Left lung (tissue), 10 donors: ENCODE data around the gene IL11. TPM values are rescaled to one million over a fixed set of nuclear protein-coding genes. Genes with fewer than 3 reads are reported as not detected.

Experiments
- ATAC-seq: fragments of 200-7000 bp; cut with Tn5 transposase; one replicate; pipeline ENCODE4 v1.9.1; 2020; ENCODE audit warnings: moderate library complexity
- DNase-seq, 4 donors: peaks; one replicate each; pipeline ENCODE4 v3.0.0-alpha.2; 2013 to 2020
- H3K27ac ChIP-seq, 2 donors: fragments of 200-600 bp; sonication (generic) in 1 of 2; one replicate each; pipeline versions ENCODE4 v1.5.0 to v1.8.0; 2020 to 2021
- H3K27me3 ChIP-seq, 2 donors: fragments of 200-600 bp; sonication (generic) in 1 of 2; one replicate each; pipeline versions ENCODE4 v1.5.0 to v1.8.0; 2020 to 2021
- H3K36me3 ChIP-seq, 2 donors: fragments of 200-600 bp; sonication (generic) in 1 of 2; one replicate each; pipeline versions ENCODE4 v1.5.0 to v1.8.0; 2020 to 2021
- H3K4me1 ChIP-seq, 2 donors: fragments of 200-600 bp; one replicate each; pipeline ENCODE4 v1.8.0; 2021
- H3K4me3 ChIP-seq, 2 donors: fragments of 200-600 bp; sonication (generic) in 1 of 2; one replicate each; pipeline versions ENCODE4 v1.5.0 to v1.8.0; 2020 to 2021; ENCODE audit warnings: mild to moderate bottlenecking in 1 of 2
- H3K9me3 ChIP-seq, 2 donors: fragments of 200-600 bp; sonication (generic) in 1 of 2; one replicate each; pipeline versions ENCODE4 v1.5.0 to v1.8.0; 2020 to 2021
- intact Hi-C, 2 donors: fragments of 100-400 bp; cut with DNase I; formaldehyde crosslinking; loops; one replicate each; pipeline versions ENCODE4 v1.11.2 to v1.14.2; 2022
- polyA plus RNA-seq, 6 donors: library from polyadenylated mRNA; unstranded; fragments of 120-200 nt; gene quantifications; one replicate each; pipeline ENCODE4 v1.2.1, GENCODE V29; 2013; ENCODE audit not compliant: insufficient read length in 6 of 6
- total RNA-seq, 2 donors: library from RNA; stranded (reverse); fragmentation: NEBNext Ultra II Directional; extraction: Animal tissue kit (Norgen Biotek cat#: 25700); gene quantifications; one replicate each; pipeline ENCODE4 v1.2.1, GENCODE V29; 2021
- TF ChIP-seq, protein P1 (sequence below), 2 donors: fragments of 200-600 bp; sonication (generic) in 1 of 2; IDR thresholded peaks; one replicate each; pipeline versions ENCODE4 v1.5.0 to v1.8.0; 2021; ENCODE audit warnings: antibody characterized with exemption in 2 of 2
- donor health status: DM: no; HTN: yes; CAD: no.
- donor health status: DM: no; HTN: no; CAD: no.

Gene IL11
- total and polyA plus RNA-seq, 8 donors, result 0.10 to 0.90 (median 0.42) TPM

DNA sequence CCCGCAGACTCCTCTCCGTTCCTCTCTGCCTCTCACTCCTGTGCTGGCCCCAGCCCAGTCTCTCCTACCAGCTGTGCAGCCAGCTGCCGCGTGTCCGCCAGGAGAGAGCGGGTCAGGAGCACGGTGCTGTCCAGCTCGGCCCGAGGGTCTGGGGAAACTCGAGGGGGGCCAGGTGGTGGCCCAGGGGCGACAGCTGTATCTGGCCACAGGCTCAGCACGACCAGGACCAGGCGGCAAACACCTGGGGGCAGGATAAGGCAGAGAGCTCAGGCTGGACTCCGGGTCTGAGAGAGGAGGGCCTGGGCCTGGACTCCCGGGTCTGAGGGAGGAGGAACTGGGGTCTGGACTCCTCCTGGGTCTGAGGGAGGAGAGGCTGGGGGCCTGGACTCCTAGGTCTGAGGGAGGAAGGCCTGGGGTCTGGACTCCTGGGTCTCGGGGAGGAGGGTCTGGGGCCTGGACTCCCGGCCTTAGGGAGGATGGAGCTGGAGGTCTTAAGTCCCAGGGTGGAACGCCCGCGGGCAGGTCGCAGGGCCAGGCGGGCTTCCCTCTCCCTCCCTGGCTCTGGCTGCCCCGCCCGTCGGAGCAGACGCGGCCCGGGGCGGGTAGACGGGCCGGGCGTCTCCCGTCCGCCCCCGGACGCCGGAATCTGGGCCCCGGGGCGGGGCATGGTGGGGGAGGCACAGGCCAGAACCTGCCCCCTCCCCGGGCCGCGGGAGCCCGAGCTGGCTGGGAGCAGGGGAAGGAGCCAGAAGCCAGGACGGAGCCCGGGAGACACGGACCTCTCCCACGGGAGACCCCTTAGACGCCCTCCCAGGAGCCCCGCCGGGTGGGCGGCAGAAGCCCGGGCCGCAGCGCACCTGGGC is 1.3 kb downstream of the IL11 start:
- Histone ChIP-seq H3K27me3 (peaks cover 32 to 72% of the 10 kb centered on the region in 2 donors), H3K4me1 (peaks cover 5 to 11% of the 10 kb centered on the region in 2 donors), H3K9me3 (no peaks in the 10 kb centered on the region), H3K36me3 (no peaks in the 10 kb centered on the region), H3K4me3 (no peak overlapping the region), H3K27ac (no peak overlapping the region)
- intact Hi-C loops, result no loop called here
- DNase-seq, result peak in 1 of 4 donors; percentile 81
- TF ChIP-seq, protein P1, sequence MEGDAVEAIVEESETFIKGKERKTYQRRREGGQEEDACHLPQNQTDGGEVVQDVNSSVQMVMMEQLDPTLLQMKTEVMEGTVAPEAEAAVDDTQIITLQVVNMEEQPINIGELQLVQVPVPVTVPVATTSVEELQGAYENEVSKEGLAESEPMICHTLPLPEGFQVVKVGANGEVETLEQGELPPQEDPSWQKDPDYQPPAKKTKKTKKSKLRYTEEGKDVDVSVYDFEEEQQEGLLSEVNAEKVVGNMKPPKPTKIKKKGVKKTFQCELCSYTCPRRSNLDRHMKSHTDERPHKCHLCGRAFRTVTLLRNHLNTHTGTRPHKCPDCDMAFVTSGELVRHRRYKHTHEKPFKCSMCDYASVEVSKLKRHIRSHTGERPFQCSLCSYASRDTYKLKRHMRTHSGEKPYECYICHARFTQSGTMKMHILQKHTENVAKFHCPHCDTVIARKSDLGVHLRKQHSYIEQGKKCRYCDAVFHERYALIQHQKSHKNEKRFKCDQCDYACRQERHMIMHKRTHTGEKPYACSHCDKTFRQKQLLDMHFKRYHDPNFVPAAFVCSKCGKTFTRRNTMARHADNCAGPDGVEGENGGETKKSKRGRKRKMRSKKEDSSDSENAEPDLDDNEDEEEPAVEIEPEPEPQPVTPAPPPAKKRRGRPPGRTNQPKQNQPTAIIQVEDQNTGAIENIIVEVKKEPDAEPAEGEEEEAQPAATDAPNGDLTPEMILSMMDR (IDR thresholded peaks at IDR 0.05), result no peak
- ATAC-seq, result peak; percentile 77

DNA sequence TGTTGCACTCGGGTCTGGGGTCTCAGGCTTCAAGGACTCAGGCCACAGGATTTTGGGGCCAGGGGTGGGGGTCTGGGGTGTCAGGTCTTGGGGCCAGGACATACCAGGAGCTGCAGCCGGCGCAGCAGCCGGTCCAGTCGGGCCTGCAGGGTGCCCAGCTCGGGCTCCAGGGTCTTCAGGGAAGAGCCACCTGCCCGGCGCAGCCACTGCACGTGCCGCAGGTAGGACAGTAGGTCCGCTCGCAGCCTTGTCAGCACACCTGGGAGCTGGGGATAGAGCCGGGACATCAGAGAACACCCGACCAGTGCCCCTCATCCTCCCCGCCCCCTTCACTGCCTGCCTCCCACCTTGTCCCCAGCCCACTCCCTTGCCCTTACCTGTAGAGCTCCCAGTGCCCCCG is 2.2 kb downstream of the IL11 start:
- DNase-seq (peak in 1 of 4 donors; percentile 68), ATAC-seq (no peak)
- Histone ChIP-seq H3K36me3 (no peaks in the 10 kb centered on the region), H3K27me3 (peaks cover 32 to 65% of the 10 kb centered on the region in 2 donors), H3K9me3 (no peaks in the 10 kb centered on the region), H3K4me1 (peaks cover 5 to 11% of the 10 kb centered on the region in 2 donors), H3K4me3 (no peak overlapping the region), H3K27ac (no peak overlapping the region)
- TF ChIP-seq, protein P1 (IDR thresholded peaks at IDR 0.05), result no peak
- intact Hi-C loops, result no loop called here

DNA sequence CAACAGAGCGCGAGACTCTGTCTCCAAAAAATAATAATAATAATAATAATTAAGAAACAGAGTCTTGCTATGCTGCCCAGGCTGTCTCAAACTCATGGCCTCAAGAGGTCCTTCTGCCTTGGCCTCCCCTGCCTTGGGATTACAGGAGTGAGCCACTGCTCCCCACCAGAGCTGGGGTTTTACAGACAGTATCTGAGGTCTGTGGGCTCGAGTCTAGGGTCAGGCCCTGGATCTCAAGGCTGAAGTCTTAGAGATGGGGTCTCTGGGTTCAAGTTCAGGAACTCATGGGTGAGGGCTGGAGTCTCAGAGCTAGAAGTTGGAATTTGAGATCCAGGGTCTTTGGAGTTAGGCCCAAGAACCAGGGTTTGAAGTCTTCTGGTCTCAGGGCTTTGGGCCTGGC is 3.5 kb downstream of the IL11 start:
- no peak overlapping the region for H3K4me3 ChIP-seq
- DNase-seq (no peak), ATAC-seq (no peak)
- no peaks in the 10 kb centered on the region for H3K36me3 ChIP-seq
- intact Hi-C loops, result no loop called here
- no peak overlapping the region for H3K27ac ChIP-seq
- TF ChIP-seq, protein P1 (IDR thresholded peaks at IDR 0.05), result no peak
- H3K27me3 ChIP-seq, result peaks cover 23 to 65% of the 10 kb centered on the region in 2 donors
- peaks cover 5 to 11% of the 10 kb centered on the region in 2 donors for H3K4me1 ChIP-seq
- no peaks in the 10 kb centered on the region for H3K9me3 ChIP-seq

DNA sequence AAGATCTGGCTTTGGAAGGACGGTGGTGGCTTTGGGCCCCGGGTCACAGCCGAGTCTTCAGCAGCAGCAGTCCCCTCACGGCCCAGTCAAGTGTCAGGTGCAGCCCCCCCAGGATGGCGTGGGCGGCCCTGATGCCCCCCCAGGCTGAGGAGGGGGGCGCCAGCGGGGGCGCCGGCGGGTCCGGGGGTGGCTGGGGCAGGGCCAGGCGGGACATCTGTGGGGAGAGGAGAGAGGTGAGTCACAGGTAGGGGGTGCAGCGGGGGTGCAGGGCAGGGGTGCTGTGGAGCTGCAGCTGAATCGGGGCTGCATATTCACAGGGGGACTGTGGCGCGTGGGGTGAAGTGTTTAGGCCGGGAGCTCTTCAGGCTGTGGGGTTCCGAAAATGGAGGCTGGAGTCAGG is 4.3 kb downstream of the IL11 start:
- H3K4me1 ChIP-seq, result peaks cover 5 to 11% of the 10 kb centered on the region in 2 donors
- peak in 1 of 4 donors; percentile 65 for DNase-seq
- no peak overlapping the region for H3K27ac ChIP-seq
- H3K4me3 ChIP-seq, result no peak overlapping the region
- TF ChIP-seq, protein P1 (IDR thresholded peaks at IDR 0.05), result no peak
- H3K9me3 ChIP-seq, result no peaks in the 10 kb centered on the region
- intact Hi-C loops, result no loop called here
- no peaks in the 10 kb centered on the region for H3K36me3 ChIP-seq
- H3K27me3 ChIP-seq, result peaks cover 16 to 57% of the 10 kb centered on the region in 2 donors
- no peak for ATAC-seq

DNA sequence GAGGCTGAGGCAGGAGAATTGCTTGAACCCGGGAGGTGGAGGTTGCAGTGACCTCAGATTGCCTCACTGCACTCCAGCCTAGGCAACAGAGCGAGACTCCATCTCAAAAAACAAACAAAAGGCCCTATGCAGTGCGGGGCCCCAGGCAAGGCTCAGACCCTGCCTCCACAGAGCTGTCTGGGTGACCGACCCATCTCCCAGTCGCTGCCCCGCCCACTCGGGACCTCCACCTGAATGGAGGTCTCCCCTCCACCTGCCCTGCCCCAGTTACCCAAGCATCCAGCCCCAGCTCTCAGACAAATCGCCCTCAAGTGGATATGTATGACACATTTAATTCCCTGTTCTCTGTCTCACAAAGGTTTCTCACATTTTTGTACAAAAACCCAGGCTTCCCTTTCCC is 5.0 kb downstream of the IL11 start:
- no peaks in the 10 kb centered on the region for H3K9me3 ChIP-seq
- TF ChIP-seq, protein P1 (IDR thresholded peaks at IDR 0.05), result no peak
- intact Hi-C loops, result no loop called here
- DNase-seq (peak in 1 of 4 donors; percentile 68), ATAC-seq (no peak)
- no peak overlapping the region for H3K4me3 ChIP-seq
- H3K27ac ChIP-seq, result no peak overlapping the region
- peaks cover 5 to 11% of the 10 kb centered on the region in 2 donors for H3K4me1 ChIP-seq
- no peaks in the 10 kb centered on the region for H3K36me3 ChIP-seq
- H3K27me3 ChIP-seq, result peaks cover 13 to 50% of the 10 kb centered on the region in 2 donors
